HepG2 (cell line): Measurements from ENCODE around the gene KRTAP12-1. TPM values are rescaled to one million over a fixed set of nuclear protein-coding genes. Genes with fewer than 3 reads are reported as not detected.

Experiments used
- DMTF1 ChIP-seq: sonication (generic); formaldehyde crosslinking; IDR thresholded peaks from 2 replicates; pipeline ENCODE4 v1.4.0; 2020; ENCODE audit warnings: mild to moderate bottlenecking, missing genetic modification reagents
- LCORL ChIP-seq, 2 experiments: fragments of 450-650 bp in 1 of 2; sonication (generic) in 1 of 2; formaldehyde crosslinking in 1 of 2; IDR thresholded peaks; 2 replicates each; pipeline versions ENCODE4 v1.5.0 to v1.6.1; 2017 to 2020; ENCODE audit warnings: antibody characterized with exemption in 1 of 2, missing genetic modification reagents in 1 of 2
- NFAT5 ChIP-seq: sonication (generic); formaldehyde crosslinking; IDR thresholded peaks from 2 replicates; pipeline ENCODE4 v1.4.0; 2020; ENCODE audit warnings: missing genetic modification reagents
- NONO ChIP-seq, 2 experiments: fragments of 450-650 bp in 1 of 2; sonication (generic) in 1 of 2; formaldehyde crosslinking in 1 of 2; IDR thresholded peaks in 1 of 2; conservative IDR thresholded peaks in 1 of 2; 2 replicates each; pipeline versions ENCODE4 v1.6.1 to v1.8.0; 2017 to 2022; ENCODE audit warnings: mild to moderate bottlenecking in 1 of 2, missing genetic modification reagents in 1 of 2, moderate library complexity in 1 of 2
- PRDM10 ChIP-seq: sonication (generic); formaldehyde crosslinking; IDR thresholded peaks from 2 replicates; pipeline ENCODE4 v1.4.0; 2020; ENCODE audit warnings: low read depth, missing genetic modification reagents
- RAD21 ChIP-seq: fragments of 450-650 bp; formaldehyde crosslinking; IDR thresholded peaks from 2 replicates; pipeline ENCODE4 v1.5.0; 2020; ENCODE audit warnings: mild to moderate bottlenecking
- RBAK ChIP-seq: sonication (generic); formaldehyde crosslinking; IDR thresholded peaks from 2 replicates; pipeline ENCODE4 v1.5.1; 2020; ENCODE audit warnings: mild to moderate bottlenecking, missing genetic modification reagents
- SRF ChIP-seq: IDR thresholded peaks from 2 replicates; pipeline ENCODE4 v1.6.1; 2011; ENCODE audit warnings: mild to moderate bottlenecking, low read depth, low read length, moderate library complexity
- TEAD3 ChIP-seq: optimal IDR thresholded peaks from 2 replicates; pipeline ENCODE3; 2016; ENCODE audit warnings: borderline replicate concordance
- YEATS2 ChIP-seq: sonication (generic); formaldehyde crosslinking; IDR thresholded peaks from 2 replicates; pipeline ENCODE4 v1.4.0; 2020; ENCODE audit warnings: missing genetic modification reagents, borderline replicate concordance
- ZFP36L1 ChIP-seq: sonication (generic); formaldehyde crosslinking; IDR thresholded peaks from 2 replicates; pipeline ENCODE4 v1.8.0; 2022; ENCODE audit warnings: mild to moderate bottlenecking, missing genetic modification reagents, moderate library complexity
- ZFX ChIP-seq: sonication (generic); formaldehyde crosslinking; IDR thresholded peaks from 2 replicates; pipeline ENCODE4 v1.4.0; 2020; ENCODE audit warnings: mild to moderate bottlenecking, low read depth, missing genetic modification reagents, moderate library complexity
- ZNF451 ChIP-seq: sonication (generic); formaldehyde crosslinking; IDR thresholded peaks from 2 replicates; pipeline ENCODE4 v1.5.0; 2020; ENCODE audit warnings: mild to moderate bottlenecking, missing genetic modification reagents
- ZNF468 ChIP-seq: sonication (generic); formaldehyde crosslinking; IDR thresholded peaks from 2 replicates; pipeline ENCODE4 v1.8.0; 2022; ENCODE audit warnings: mild to moderate bottlenecking, moderate library complexity, missing genetic modification reagents
- ZNF577 ChIP-seq: sonication (generic); formaldehyde crosslinking; IDR thresholded peaks from 2 replicates; pipeline ENCODE4 v1.4.0; 2020; ENCODE audit warnings: mild to moderate bottlenecking, low read depth, missing genetic modification reagents, borderline replicate concordance
- ZNF772 ChIP-seq: sonication (generic); formaldehyde crosslinking; IDR thresholded peaks from 2 replicates; pipeline ENCODE4 v1.5.0; 2020; ENCODE audit warnings: mild to moderate bottlenecking, missing genetic modification reagents
- polyA plus RNA-seq, 8 experiments: library from polyadenylated mRNA; depleted of rRNA in 3 of 8; stranded (reverse) in 7 of 8; unstranded in 1 of 8; fragments of >200 nt; fragmentation: Illumina TruSeq in 4 of 8; extraction: Trizol in 4 of 8; gene quantifications; 2 replicates each; pipeline versions ENCODE4 v1.2.1 to v1.2.3, GENCODE V29; 2011 to 2016; ENCODE audit warnings: low read depth in 4 of 8, missing spikeins in 1 of 8, mixed read lengths in 1 of 8; ENCODE audit not compliant: insufficient read depth in 1 of 8
- total RNA-seq, 5 experiments: library from RNA; depleted of rRNA; stranded (reverse); fragments of >200 nt; fragmentation: Illumina TruSeq; extraction: Trizol; gene quantifications; 2 replicates each; pipeline ENCODE4 v1.2.3, GENCODE V29; 2016; ENCODE audit warnings: low read depth in 1 of 5

KRTAP12-1 gene
- total and polyA plus RNA-seq, 2 of the 13 experiments (the other 11 are each of a cell fraction or from before 2014, with no cell fraction given) = not detected

GRCh38 chr21:44697811-44698734 is 16.1 kb upstream of the KRTAP12-1 start (continued):
- 0 out of 2 replicates have a peak, but pooled peaks have one; percentile 17 for TF ChIP-seq RBAK (CRISPR knock-in tag)
- 0 out of 2 replicates have a peak, but pooled peaks have one; percentile 10 for TF ChIP-seq RAD21 (CRISPR knock-in tag)
- no peak for TF ChIP-seq NONO (IDR thresholded peaks at IDR 0.05)
- peak; percentile 24; the same call in 1 of the 2 replicates for TF ChIP-seq NONO (CRISPR knock-in tag; conservative IDR thresholded peaks at IDR 0.05)
- TF ChIP-seq DMTF1 (CRISPR knock-in tag) = no peak
- TF ChIP-seq ZFP36L1 (CRISPR knock-in tag) = no peak
- peak; percentile 77 for TF ChIP-seq ZFX
- no peak for TF ChIP-seq SRF
- TF ChIP-seq TEAD3 = peak; percentile 64
- no peak for TF ChIP-seq YEATS2 (CRISPR knock-in tag)
- TF ChIP-seq ZNF772 = 0 out of 2 replicates have a peak, but pooled peaks have one; percentile 57
- no peak for TF ChIP-seq ZNF468
- no peak for TF ChIP-seq NFAT5 (CRISPR knock-in tag)
- 0 out of 2 replicates have a peak, but pooled peaks have one; percentile 60 for TF ChIP-seq ZNF451
- no peak for TF ChIP-seq ZNF577
- TF ChIP-seq PRDM10 (CRISPR knock-in tag) = peak; percentile 82; the same call in 1 of the 2 replicates
- TF ChIP-seq LCORL (IDR thresholded peaks at IDR 0.05) = no peak
- TF ChIP-seq LCORL (CRISPR knock-in tag; IDR thresholded peaks at IDR 0.05) = peak; percentile 33; the same call in 1 of the 2 replicates
